H1 (cell line): ENCODE measurements around the gene RAP1GAP. TPM values are rescaled to one million over a fixed set of nuclear protein-coding genes. Genes with fewer than 3 reads are reported as not detected.

Experiments
- CTCF ChIA-PET: fragments of 300-600 bp; sonication (Branson Sonifier 250); formaldehyde crosslinking; loops from one replicate; lab custom pipeline; 2021; ENCODE audit not compliant: partially characterized antibody; lab: Charles Lee
- POLR2A ChIA-PET: fragments of 300-600 bp; sonication (Branson Sonifier 250); formaldehyde crosslinking; loops from one replicate; lab custom pipeline; 2021; ENCODE audit warnings: inconsistent platforms; ENCODE audit not compliant: partially characterized antibody; lab: Charles Lee
- DNase-seq, 2 experiments: peaks; one replicate each; pipeline versions ENCODE4 v3.0.0 to v3.0.0-alpha.2; 2010 to 2022; ENCODE audit warnings: low spot score in 2 of 2, low read depth in 1 of 2, mixed read lengths in 1 of 2
- FAIRE-seq: peaks from 2 replicates; lab custom pipeline; 2011; peaks lifted over from hg19 to GRCh38; lab: Jason Lieb, UNC
- H2AFZ ChIP-seq: 2 replicates; pipeline ENCODE4 v1.8.1; 2012; ENCODE audit warnings: low read length, inconsistent platforms
- H2AK5ac ChIP-seq: 2 replicates; pipeline ENCODE4 v1.6.1; 2013; ENCODE audit warnings: low read depth, low read length
- H2BK120ac ChIP-seq: replicated peaks from 2 replicates; pipeline ENCODE3; 2013; ENCODE audit warnings: low read depth, low read length, inconsistent platforms
- H2BK12ac ChIP-seq: 2 replicates; pipeline ENCODE4 v1.6.1; 2013; ENCODE audit warnings: low read depth, low read length
- H2BK15ac ChIP-seq: 2 replicates; pipeline ENCODE4 v1.6.1; 2013; ENCODE audit warnings: low read length
- H2BK20ac ChIP-seq: 2 replicates; pipeline ENCODE4 v1.6.1; 2013; ENCODE audit warnings: low read length
- H2BK5ac ChIP-seq: 2 replicates; pipeline ENCODE4 v1.6.1; 2013; ENCODE audit warnings: low read depth, low read length
- H3K14ac ChIP-seq: 2 replicates; pipeline ENCODE4 v1.6.1; 2013; ENCODE audit warnings: inconsistent platforms; ENCODE audit not compliant: insufficient read length
- H3K18ac ChIP-seq: 2 replicates; pipeline ENCODE4 v1.6.1; 2013; ENCODE audit warnings: low read length; ENCODE audit errors: extremely low read depth
- H3K23ac ChIP-seq: 2 replicates; pipeline ENCODE4 v1.6.1; 2013; ENCODE audit warnings: inconsistent platforms; ENCODE audit not compliant: insufficient read length
- H3K23me2 ChIP-seq: 2 replicates; pipeline ENCODE4 v1.6.1; 2013; ENCODE audit warnings: low read depth, low read length
- H3K27ac ChIP-seq: 2 replicates; pipeline ENCODE4 v1.6.1; 2011; ENCODE audit warnings: low read depth, low read length, inconsistent platforms
- H3K27me3 ChIP-seq, 4 experiments: replicated peaks in 1 of 4; 1 replicate in 1 of 4; 2 replicates in 3 of 4; pipeline versions ENCODE4 v1.6.1 to v1.8.1; 2011 to 2013; ENCODE audit warnings: low read length in 3 of 4, mild to moderate bottlenecking in 3 of 4, inconsistent platforms in 2 of 4, mixed read lengths in 2 of 4, moderate library complexity in 1 of 4; ENCODE audit not compliant: control insufficient read depth in 3 of 4, insufficient read depth in 3 of 4; ENCODE audit errors: extremely low read depth in 1 of 4
- H3K36me3 ChIP-seq, 4 experiments: 2 replicates each; pipeline versions ENCODE4 v1.6.1 to v1.8.1; 2011 to 2013; ENCODE audit warnings: mild to moderate bottlenecking in 4 of 4, low read length in 3 of 4, moderate library complexity in 2 of 4, control low read depth in 1 of 4, inconsistent platforms in 1 of 4; ENCODE audit not compliant: insufficient read depth in 4 of 4, control insufficient read depth in 2 of 4
- H3K4ac ChIP-seq: replicated peaks from 2 replicates; pipeline ENCODE3; 2013; ENCODE audit warnings: low read length, low read depth, mixed read lengths, inconsistent platforms; ENCODE audit not compliant: insufficient read length
- H3K4me1 ChIP-seq, 4 experiments: replicated peaks in 1 of 4; 1 replicate in 1 of 4; 2 replicates in 3 of 4; pipeline versions ENCODE4 v1.6.1 to v1.8.1; 2011 to 2013; ENCODE audit warnings: low read length in 3 of 4, inconsistent platforms in 2 of 4, mixed read lengths in 1 of 4; ENCODE audit not compliant: insufficient read depth in 4 of 4, control insufficient read depth in 3 of 4
- H3K4me2 ChIP-seq, 2 experiments: 2 replicates each; pipeline versions ENCODE4 v1.6.1 to v1.8.1; 2011 to 2013; ENCODE audit warnings: low read depth in 2 of 2, low read length in 2 of 2, control low read depth in 1 of 2, inconsistent platforms in 1 of 2, mild to moderate bottlenecking in 1 of 2; ENCODE audit not compliant: insufficient read depth in 1 of 2
- H3K4me3 ChIP-seq, 4 experiments: fragments of 200-600, 300-600 bp in 1 of 4; sonication (generic), shearing (Covaris generic), sonication (Bioruptor Twin) in 1 of 4; 2 replicates each; pipeline versions ENCODE4 v1.5.1 to v1.8.1; 2011 to 2016; ENCODE audit warnings: low read length in 4 of 4, low read depth in 3 of 4, control low read depth in 2 of 4, inconsistent platforms in 2 of 4, mild to moderate bottlenecking in 2 of 4, mixed read lengths in 1 of 4, moderate library complexity in 1 of 4; ENCODE audit not compliant: insufficient read depth in 2 of 4; ENCODE audit errors: extremely low read depth in 1 of 4
- H3K56ac ChIP-seq: replicated peaks from 2 replicates; pipeline ENCODE3; 2013; ENCODE audit warnings: low read depth, mild to moderate bottlenecking, mixed read lengths, low read length, inconsistent platforms; ENCODE audit not compliant: insufficient read length
- H3K79me1 ChIP-seq: 2 replicates; pipeline ENCODE4 v1.6.1; 2013; ENCODE audit warnings: low read depth, low read length, control low read depth
- H3K79me2 ChIP-seq, 2 experiments: 2 replicates each; pipeline versions ENCODE4 v1.6.1 to v1.8.1; 2012 to 2013; ENCODE audit warnings: low read length in 2 of 2, mild to moderate bottlenecking in 2 of 2, inconsistent platforms in 1 of 2; ENCODE audit not compliant: insufficient read depth in 2 of 2, control insufficient read depth in 1 of 2
- H3K9ac ChIP-seq, 4 experiments: replicated peaks in 1 of 4; 1 replicate in 1 of 4; 2 replicates in 3 of 4; pipeline versions ENCODE4 v1.6.1 to v1.8.1; 2011 to 2013; ENCODE audit warnings: low read depth in 3 of 4, low read length in 3 of 4, control low read depth in 2 of 4, mild to moderate bottlenecking in 2 of 4, moderate library complexity in 2 of 4, inconsistent platforms in 1 of 4; ENCODE audit errors: extremely low read depth in 1 of 4
- H3K9me3 ChIP-seq, 2 experiments: 2 replicates each; pipeline versions ENCODE4 v1.6.1 to v1.8.1; 2012 to 2013; ENCODE audit warnings: mild to moderate bottlenecking in 2 of 2, moderate library complexity in 2 of 2, control low read depth in 1 of 2, inconsistent platforms in 1 of 2, low read depth in 1 of 2, low read length in 1 of 2, mixed read lengths in 1 of 2; ENCODE audit not compliant: insufficient read depth in 2 of 2
- H4K20me1 ChIP-seq, 2 experiments: replicated peaks in 1 of 2; 2 replicates each; pipeline versions ENCODE3 to v1.8.1; 2011 to 2013; ENCODE audit warnings: inconsistent platforms in 2 of 2, low read length in 2 of 2, mild to moderate bottlenecking in 1 of 2; ENCODE audit not compliant: insufficient read depth in 2 of 2, control insufficient read depth in 1 of 2
- H4K5ac ChIP-seq: 2 replicates; pipeline ENCODE4 v1.6.1; 2013; ENCODE audit warnings: low read length, low read depth, mixed read lengths, inconsistent platforms; ENCODE audit not compliant: insufficient read length
- H4K8ac ChIP-seq: 2 replicates; pipeline ENCODE4 v1.8.0; 2013; ENCODE audit warnings: mild to moderate bottlenecking, moderate library complexity, low read length, inconsistent platforms; ENCODE audit not compliant: insufficient read depth; ENCODE audit errors: extremely low read depth
- H4K91ac ChIP-seq: replicated peaks from 2 replicates; pipeline ENCODE3; 2013; ENCODE audit warnings: low read length, mixed read lengths, inconsistent platforms; ENCODE audit not compliant: insufficient read length
- CBX8 ChIP-seq: fragments of 300-800, 300-1000 bp; sonication (generic); IDR thresholded peaks from 2 replicates; pipeline ENCODE4 v1.7.1; 2016; ENCODE audit warnings: low read depth, low read length, borderline replicate concordance
- CEBPB ChIP-seq: IDR thresholded peaks from 2 replicates; pipeline ENCODE4 v1.6.1; 2012; ENCODE audit warnings: low read depth, low read length
- CHD2 ChIP-seq: IDR thresholded peaks from 2 replicates; pipeline ENCODE4 v1.6.1; 2012; ENCODE audit warnings: low read length, improper control_type of control experiment
- KDM4A ChIP-seq: IDR thresholded peaks from one replicate; pipeline ENCODE4 v1.7.1; 2012; ENCODE audit warnings: low read depth, mild to moderate bottlenecking, moderate library complexity, low read length, inconsistent platforms; ENCODE audit not compliant: severe bottlenecking
- POU5F1 ChIP-seq: IDR thresholded peaks from 2 replicates; pipeline ENCODE4 v1.6.1; 2011; ENCODE audit warnings: low read depth, mild to moderate bottlenecking, low read length, moderate library complexity
- SIRT6 ChIP-seq: IDR thresholded peaks from one replicate; pipeline ENCODE4 v1.7.1; 2012; ENCODE audit warnings: low read length, inconsistent platforms
- WGBS, 2 experiments: shearing (Covaris generic) in 1 of 2; methylation state at CpG; one replicate each; pipeline versions ENCODE4 v1.1.6 to v1.1.7; 2013 to 2015; ENCODE audit warnings: low lambda C conversion rate in 2 of 2, mixed read lengths in 2 of 2, inconsistent platforms in 1 of 2, low coverage in 1 of 2, missing lambda C conversion rate in 1 of 2; ENCODE audit not compliant: insufficient replicate concordance in 2 of 2, insufficient coverage in 1 of 2, insufficient read length in 1 of 2; ENCODE audit errors: extremely low coverage in 1 of 2, missing lambda C conversion rate in 1 of 2; 5-methylcytosine and 5-hydroxymethylcytosine counted together
- polyA plus RNA-seq, 7 experiments: library from polyadenylated mRNA; depleted of rRNA in 3 of 7; stranded (reverse) in 5 of 7; unstranded in 2 of 7; fragments of >200 nt in 5 of 7; fragments of 200-250 nt in 2 of 7; gene quantifications; 1 replicate in 5 of 7; 2 replicates in 1 of 7; 4 replicates in 1 of 7; pipeline versions ENCODE4 v1.2.1 to v1.2.3, GENCODE V29; 2011 to 2013; ENCODE audit warnings: missing spikeins in 2 of 7, mixed read lengths in 2 of 7
- total RNA-seq: library from RNA; stranded (reverse); fragmentation: NEBNext Ultra II Directional; extraction: Animal tissue kit (Norgen Biotek cat#: 25700); gene quantifications from 2 replicates; pipeline ENCODE4 v1.2.1, GENCODE V29; 2021
- TF ChIP-seq, protein P1 (sequence below), 3 experiments: IDR thresholded peaks; 1 replicate in 2 of 3; 2 replicates in 1 of 3; pipeline versions ENCODE4 v1.5.1 to v1.6.1; 2011; ENCODE audit warnings: low read length in 3 of 3, mild to moderate bottlenecking in 3 of 3, inconsistent platforms in 2 of 3, low read depth in 1 of 3, moderate library complexity in 1 of 3; ENCODE audit not compliant: insufficient read depth in 1 of 3; ENCODE audit errors: control extremely low read depth in 1 of 3
- TF ChIP-seq, protein P2 (sequence below): IDR thresholded peaks from 2 replicates; pipeline ENCODE4 v1.6.1; 2012; ENCODE audit warnings: low read length, inconsistent platforms
- TF ChIP-seq, protein P3 (sequence below): IDR thresholded peaks from 2 replicates; pipeline ENCODE4 v1.6.1; 2011; ENCODE audit warnings: low read depth, mild to moderate bottlenecking, low read length; ENCODE audit not compliant: insufficient read depth

RAP1GAP gene
- total and polyA plus RNA-seq, 2 of the 8 experiments (the other 6 are each of a cell fraction or from before 2014, with no cell fraction given), result 8.4 TPM

DNA sequence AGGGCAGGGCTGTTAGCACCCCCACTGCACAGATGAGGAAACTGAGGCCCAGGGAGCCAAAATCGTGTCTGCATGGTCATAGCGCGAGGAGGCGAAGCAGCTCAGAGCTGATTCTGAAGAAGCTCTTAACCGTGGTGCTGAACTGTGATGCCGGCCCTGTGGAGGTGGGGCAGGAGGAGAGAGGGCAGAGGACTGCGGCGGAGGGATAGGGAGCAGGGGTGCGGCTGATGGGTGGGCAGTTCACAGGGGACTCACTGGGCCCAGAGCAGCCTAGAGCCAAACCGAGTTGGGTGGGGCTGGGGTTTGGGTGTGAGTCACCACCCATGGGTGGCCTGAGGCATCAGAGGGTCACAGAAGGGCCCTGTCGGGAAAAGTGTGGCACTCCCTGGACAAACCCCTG lies 74.7 kb downstream of the RAP1GAP start:
- FAIRE-seq (no peak), DNase-seq (no peak)
- H2BK15ac ChIP-seq, result no peak overlapping the region
- no peak overlapping the region for H2AK5ac ChIP-seq
- CTCF ChIA-PET, result interaction anchor here (0.6 to 6.7 kb wide), 14 partner anchors 8 to 969 kb away, joined by 3 to 63 read pairs (median 4); partner anchors contain the start of gene ALPL
- no peak overlapping the region for H3K4me2 ChIP-seq
- H3K27ac ChIP-seq, result no peak overlapping the region
- H3K23me2 ChIP-seq, result no peaks in the 10 kb centered on the region
- no peak overlapping the region for H3K4ac ChIP-seq
- 72% methylated on average over 10 of the region's 11 CpGs; no CpG with 5 or more reads in 1 of the 2 experiments for WGBS, 2 experiments
- H3K36me3 ChIP-seq, result no peaks in the 10 kb centered on the region
- H4K91ac ChIP-seq, result no peak overlapping the region
- H3K18ac ChIP-seq, result no peak overlapping the region
- no peak overlapping the region for H2AFZ ChIP-seq
- H3K79me1 ChIP-seq, result no peaks in the 10 kb centered on the region
- no peak overlapping the region for H2BK5ac ChIP-seq
- no peak overlapping the region for H3K56ac ChIP-seq
- H2BK12ac ChIP-seq, result no peak overlapping the region
- no peak overlapping the region for H3K14ac ChIP-seq
- no peak overlapping the region for H3K9ac ChIP-seq
- no peak overlapping the region for H3K4me3 ChIP-seq
- H4K8ac ChIP-seq, result no peak overlapping the region
- H3K9me3 ChIP-seq, result no peaks in the 10 kb centered on the region
- H2BK20ac ChIP-seq, result no peak overlapping the region
- peaks cover 5 to 14% (median 10%) of the 10 kb centered on the region in 4 experiments; a peak in 6 of 7 replicates for H3K4me1 ChIP-seq
- H4K5ac ChIP-seq, result no peak overlapping the region
- 0 out of 7 replicates have a peak, but pooled peaks cover 0 to 2% (median 0%) of the 10 kb centered on the region in 4 experiments for H3K27me3 ChIP-seq
- peaks cover 0 to 1% of the 10 kb centered on the region in 2 experiments for H4K20me1 ChIP-seq
- no peaks in the 10 kb centered on the region for H3K79me2 ChIP-seq
- H3K23ac ChIP-seq, result no peak overlapping the region
- H2BK120ac ChIP-seq, result no peak overlapping the region
- POLR2A ChIA-PET, result interaction anchor here (0.8 to 1.4 kb wide), 2 partner anchors 24 to 354 kb away, joined by 3 read pairs; no protein-coding TSS in a partner anchor
- TF ChIP-seq CHD2, result no peak
- no peak for TF ChIP-seq CBX8
- no peak for TF ChIP-seq SIRT6
- TF ChIP-seq, protein P1, sequence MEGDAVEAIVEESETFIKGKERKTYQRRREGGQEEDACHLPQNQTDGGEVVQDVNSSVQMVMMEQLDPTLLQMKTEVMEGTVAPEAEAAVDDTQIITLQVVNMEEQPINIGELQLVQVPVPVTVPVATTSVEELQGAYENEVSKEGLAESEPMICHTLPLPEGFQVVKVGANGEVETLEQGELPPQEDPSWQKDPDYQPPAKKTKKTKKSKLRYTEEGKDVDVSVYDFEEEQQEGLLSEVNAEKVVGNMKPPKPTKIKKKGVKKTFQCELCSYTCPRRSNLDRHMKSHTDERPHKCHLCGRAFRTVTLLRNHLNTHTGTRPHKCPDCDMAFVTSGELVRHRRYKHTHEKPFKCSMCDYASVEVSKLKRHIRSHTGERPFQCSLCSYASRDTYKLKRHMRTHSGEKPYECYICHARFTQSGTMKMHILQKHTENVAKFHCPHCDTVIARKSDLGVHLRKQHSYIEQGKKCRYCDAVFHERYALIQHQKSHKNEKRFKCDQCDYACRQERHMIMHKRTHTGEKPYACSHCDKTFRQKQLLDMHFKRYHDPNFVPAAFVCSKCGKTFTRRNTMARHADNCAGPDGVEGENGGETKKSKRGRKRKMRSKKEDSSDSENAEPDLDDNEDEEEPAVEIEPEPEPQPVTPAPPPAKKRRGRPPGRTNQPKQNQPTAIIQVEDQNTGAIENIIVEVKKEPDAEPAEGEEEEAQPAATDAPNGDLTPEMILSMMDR (IDR thresholded peaks at IDR 0.05; ENCODE audit: control extremely low read depth in 1 of 3, insufficient read depth in 1 of 3, low read depth in 1 of 3, low read length in 3 of 3), result no peak
- TF ChIP-seq, protein P2, sequence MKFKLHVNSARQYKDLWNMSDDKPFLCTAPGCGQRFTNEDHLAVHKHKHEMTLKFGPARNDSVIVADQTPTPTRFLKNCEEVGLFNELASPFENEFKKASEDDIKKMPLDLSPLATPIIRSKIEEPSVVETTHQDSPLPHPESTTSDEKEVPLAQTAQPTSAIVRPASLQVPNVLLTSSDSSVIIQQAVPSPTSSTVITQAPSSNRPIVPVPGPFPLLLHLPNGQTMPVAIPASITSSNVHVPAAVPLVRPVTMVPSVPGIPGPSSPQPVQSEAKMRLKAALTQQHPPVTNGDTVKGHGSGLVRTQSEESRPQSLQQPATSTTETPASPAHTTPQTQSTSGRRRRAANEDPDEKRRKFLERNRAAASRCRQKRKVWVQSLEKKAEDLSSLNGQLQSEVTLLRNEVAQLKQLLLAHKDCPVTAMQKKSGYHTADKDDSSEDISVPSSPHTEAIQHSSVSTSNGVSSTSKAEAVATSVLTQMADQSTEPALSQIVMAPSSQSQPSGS, result no peak
- TF ChIP-seq CEBPB, result no peak
- TF ChIP-seq, protein P3, sequence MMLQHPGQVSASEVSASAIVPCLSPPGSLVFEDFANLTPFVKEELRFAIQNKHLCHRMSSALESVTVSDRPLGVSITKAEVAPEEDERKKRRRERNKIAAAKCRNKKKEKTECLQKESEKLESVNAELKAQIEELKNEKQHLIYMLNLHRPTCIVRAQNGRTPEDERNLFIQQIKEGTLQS, result no peak
- TF ChIP-seq KDM4A, result no peak
- TF ChIP-seq POU5F1, result no peak
